ENCODE measurements around the gene BCAM.

The BCAM gene

GRCh38 chr19:44867578-44867977, 58.7 kb downstream of the BCAM start:
- Histone ChIP-seq H3K36me3 (ENCODE audit: control insufficient read depth, insufficient read depth, low read length) (no peaks in the 10 kb centered on the region), H3K27me3 (replicated peaks; ENCODE audit: control insufficient read depth, insufficient read depth, low read length) (no peaks in the 10 kb centered on the region; the same call in 1 of the 2 replicates), H3K4me3 (replicated peaks; ENCODE audit: low read depth, low read length) (no peak overlapping the region)
- no peak for DNase-seq (ENCODE audit: extremely low read depth, insufficient read length)
- TF ChIP-seq CTCF (IDR thresholded peaks at IDR 0.05; ENCODE audit: insufficient read depth, low read length, poor library complexity, severe bottlenecking): no peak

- no peak for TF ChIP-seq CTCF (IDR thresholded peaks at IDR 0.05; ENCODE audit: insufficient read depth, low read length, poor library complexity, severe bottlenecking)
- DNase-seq (ENCODE audit: extremely low read depth, insufficient read length): no peak
- Histone ChIP-seq H3K36me3 (ENCODE audit: control insufficient read depth, insufficient read depth, low read length) (no peaks in the 10 kb centered on the region), H3K27me3 (replicated peaks; ENCODE audit: control insufficient read depth, insufficient read depth, low read length) (no peaks in the 10 kb centered on the region; the same call in none of the 2 replicates), H3K4me3 (replicated peaks; ENCODE audit: low read depth, low read length) (no peak overlapping the region)
Measured at GRCh38 chr19:44869733-44870470, 61.0 kb downstream of the BCAM start.

Measured in GM06990 (cell line).